BE2C (cell line): ENCODE measurements around the gene ZDHHC14.

ENCODE experiments used
- DNase-seq: peaks from one replicate; pipeline ENCODE4 v3.0.0-alpha.2; 2020
- H3K27me3 ChIP-seq: fragments of 250-450 bp; sonication (Bioruptor Pico); 2 replicates; pipeline ENCODE4 v1.5.1; 2020; ENCODE audit warnings: mild to moderate bottlenecking
- H3K36me3 ChIP-seq: fragments of 250-450 bp; sonication (Bioruptor Pico); 2 replicates; pipeline ENCODE4 v1.5.1; 2020; ENCODE audit warnings: mild to moderate bottlenecking
- H3K4me1 ChIP-seq: fragments of 250-450 bp; sonication (Bioruptor Pico); 2 replicates; pipeline ENCODE4 v1.5.1; 2020
- H3K4me3 ChIP-seq: 2 replicates; pipeline ENCODE4 v1.5.1; 2011; ENCODE audit warnings: low read depth, low read length
- H3K9me3 ChIP-seq: fragments of 250-450 bp; sonication (Bioruptor Pico); 2 replicates; pipeline ENCODE4 v1.5.1; 2020
- CTCF ChIP-seq: IDR thresholded peaks from 2 replicates; pipeline ENCODE4 v1.5.1; 2012; ENCODE audit warnings: mild to moderate bottlenecking, low read depth, low read length

ZDHHC14 gene

DNA sequence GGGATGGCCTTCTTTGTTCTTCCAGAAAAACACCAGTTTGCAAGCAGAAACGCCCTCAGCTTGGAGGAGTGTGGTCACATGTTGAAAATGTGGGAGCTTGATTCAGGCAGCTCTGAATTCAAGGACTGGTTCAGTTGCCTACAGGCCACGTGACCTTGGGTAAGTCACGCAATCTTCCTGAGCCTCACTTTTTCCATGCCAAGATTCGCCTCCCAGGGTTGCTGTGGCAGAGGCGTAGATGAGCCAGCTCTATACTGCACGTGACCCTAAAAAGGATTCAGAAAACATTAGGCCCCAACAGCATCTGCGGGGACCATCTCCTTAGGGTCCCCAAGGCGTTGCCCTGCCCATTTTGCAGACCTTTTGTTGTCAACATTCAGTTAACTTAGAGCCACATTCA, 330.1 kb downstream of the ZDHHC14 start:
- Histone ChIP-seq H3K9me3 (no peaks in the 10 kb centered on the region), H3K36me3 (no peaks in the 10 kb centered on the region), H3K27me3 (no peaks in the 10 kb centered on the region), H3K4me3 (no peak overlapping the region), H3K4me1 (no peaks in the 10 kb centered on the region)
- no peak for DNase-seq
- TF ChIP-seq CTCF: no peak

DNA sequence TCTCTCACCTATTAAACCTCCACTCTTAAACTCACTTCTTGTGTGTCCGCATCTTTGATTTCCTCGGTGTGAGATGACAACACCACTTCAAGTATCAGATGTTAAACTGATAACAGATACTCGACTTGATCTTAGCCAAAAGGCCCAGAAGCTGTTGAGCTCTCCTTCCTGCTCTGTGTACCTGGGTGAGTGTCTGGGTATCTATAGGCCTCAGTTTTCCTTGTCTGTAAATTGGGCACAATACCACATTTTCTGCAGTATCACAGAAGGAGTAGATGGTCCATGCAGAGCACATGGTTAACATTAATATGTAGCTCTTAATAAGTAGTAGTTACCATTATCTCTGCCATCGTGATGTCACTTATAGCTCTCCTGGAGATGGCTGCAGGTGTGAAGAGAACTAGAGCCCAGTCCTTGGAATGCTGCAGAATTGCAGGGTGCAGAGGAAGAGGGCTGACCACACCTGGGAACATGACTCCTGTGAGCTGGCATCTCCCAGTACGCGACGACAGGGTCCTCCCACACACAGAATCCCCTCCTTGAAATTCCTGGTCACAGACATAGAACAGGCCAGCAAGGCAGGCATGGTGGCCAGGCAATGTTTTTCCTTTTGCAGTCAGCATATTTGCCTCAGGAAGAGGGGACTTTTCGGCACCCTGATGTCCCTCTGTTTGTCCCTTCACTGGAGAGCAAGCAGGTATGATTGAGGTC, 331.8 kb downstream of the ZDHHC14 start:
- no peaks in the 10 kb centered on the region for H3K4me1 ChIP-seq
- no peaks in the 10 kb centered on the region for H3K27me3 ChIP-seq
- no peaks in the 10 kb centered on the region for H3K36me3 ChIP-seq
- no peak for TF ChIP-seq CTCF
- H3K9me3 ChIP-seq: no peaks in the 10 kb centered on the region
- H3K4me3 ChIP-seq: no peak overlapping the region
- no peak for DNase-seq

DNA sequence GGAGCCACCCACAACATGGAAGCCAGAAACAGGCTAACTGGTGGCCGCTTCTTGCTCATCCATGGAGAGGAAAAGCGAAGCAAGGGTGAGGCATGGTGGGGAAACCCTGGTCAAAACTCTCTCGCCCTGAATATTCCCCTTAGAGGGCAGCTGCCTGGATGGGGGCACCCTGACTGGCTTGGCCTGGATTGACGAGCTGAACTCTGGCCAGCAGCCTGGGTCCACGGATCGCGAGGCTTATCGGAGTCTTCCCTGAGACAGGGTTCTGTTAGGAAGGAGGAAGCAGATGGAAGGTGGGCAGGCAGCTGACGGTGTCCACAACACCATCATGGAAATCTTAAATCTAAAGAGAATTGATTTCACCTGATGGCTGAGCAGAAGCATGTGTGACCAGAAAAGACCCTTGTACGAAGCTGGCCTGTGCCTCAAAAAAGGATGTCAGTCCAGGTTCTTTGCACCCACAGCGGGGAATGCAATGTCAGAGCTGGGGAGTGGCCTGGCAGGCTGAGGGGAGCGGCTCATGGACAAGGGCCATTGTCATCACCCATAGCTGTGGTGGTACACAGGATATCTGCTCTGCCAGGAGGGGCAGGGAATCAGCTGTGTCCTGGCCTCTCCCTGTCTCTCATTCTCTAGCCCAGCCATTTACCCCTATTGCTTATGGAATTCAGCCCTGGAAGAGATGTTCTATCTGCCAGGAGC, 332.6 kb downstream of the ZDHHC14 start:
- H3K4me3 ChIP-seq: no peak overlapping the region
- peaks cover under 1% of the 10 kb centered on the region for H3K4me1 ChIP-seq
- DNase-seq: no peak
- TF ChIP-seq CTCF: no peak
- no peaks in the 10 kb centered on the region for H3K9me3 ChIP-seq
- no peaks in the 10 kb centered on the region for H3K27me3 ChIP-seq
- no peaks in the 10 kb centered on the region for H3K36me3 ChIP-seq

DNA sequence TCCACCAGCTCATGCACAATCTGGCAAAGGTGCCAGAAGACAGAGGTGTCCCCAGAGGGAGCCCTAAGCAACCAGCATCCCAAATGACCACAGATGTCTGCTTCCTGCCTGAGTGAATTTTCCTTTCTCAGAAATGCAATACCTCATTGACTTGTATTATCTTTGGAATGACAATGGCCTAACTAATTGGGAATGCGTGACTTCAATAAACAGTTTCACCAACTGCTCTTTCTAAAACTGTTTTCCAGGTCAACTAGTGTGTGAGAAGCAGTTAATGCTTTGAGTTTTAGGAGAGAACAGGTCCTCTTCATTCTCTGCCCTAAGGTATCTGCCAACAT, 333.1 kb downstream of the ZDHHC14 start:
- TF ChIP-seq CTCF: no peak
- DNase-seq: no peak

DNA sequence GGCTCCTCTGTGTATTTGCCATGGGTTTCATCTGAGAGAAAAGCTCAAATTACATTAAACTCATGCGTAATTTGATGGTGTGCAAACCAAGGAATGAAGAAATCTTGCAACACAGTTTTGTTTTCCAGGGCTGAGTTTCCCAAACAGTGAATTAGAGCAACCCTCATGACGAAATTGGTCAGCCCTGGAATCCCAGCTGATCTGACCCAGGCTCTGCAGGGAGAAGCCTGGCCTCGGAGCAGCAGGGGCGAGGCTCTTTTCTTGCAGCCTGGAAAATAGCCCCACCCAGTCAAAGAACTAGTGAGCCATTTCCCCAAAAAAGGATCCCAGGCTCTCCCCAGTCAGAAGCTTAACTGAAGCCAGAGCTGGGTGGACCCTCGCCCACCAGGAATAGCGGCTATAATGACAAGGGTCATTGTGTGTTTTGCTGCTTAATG, 334.8 kb downstream of the ZDHHC14 start:
- H3K36me3 ChIP-seq: no peaks in the 10 kb centered on the region
- no peak overlapping the region for H3K4me3 ChIP-seq
- no peaks in the 10 kb centered on the region for H3K27me3 ChIP-seq
- TF ChIP-seq CTCF: no peak
- DNase-seq: no peak
- H3K9me3 ChIP-seq: no peaks in the 10 kb centered on the region
- peaks cover 6% of the 10 kb centered on the region for H3K4me1 ChIP-seq

More for the DNA sequence above, 333.1 kb downstream of the ZDHHC14 start:
- no peaks in the 10 kb centered on the region for H3K27me3 ChIP-seq
- no peak overlapping the region for H3K4me3 ChIP-seq
- no peaks in the 10 kb centered on the region for H3K36me3 ChIP-seq
- H3K4me1 ChIP-seq: peaks cover 6% of the 10 kb centered on the region
- no peaks in the 10 kb centered on the region for H3K9me3 ChIP-seq
